HG02852 (cell line): ENCODE results near the gene ABCD4.
A peak's percentile ranks its signal among the peaks of the same experiment; 100 is the strongest.

ENCODE experiments used
- ATAC-seq: cut with Tn5 transposase; IDR thresholded peaks from one replicate; pipeline ENCODE4 v1.9.1; 2021; ENCODE audit warnings: mild to moderate bottlenecking, moderate library complexity; ENCODE audit not compliant: unreplicated experiment

ABCD4 gene

DNA sequence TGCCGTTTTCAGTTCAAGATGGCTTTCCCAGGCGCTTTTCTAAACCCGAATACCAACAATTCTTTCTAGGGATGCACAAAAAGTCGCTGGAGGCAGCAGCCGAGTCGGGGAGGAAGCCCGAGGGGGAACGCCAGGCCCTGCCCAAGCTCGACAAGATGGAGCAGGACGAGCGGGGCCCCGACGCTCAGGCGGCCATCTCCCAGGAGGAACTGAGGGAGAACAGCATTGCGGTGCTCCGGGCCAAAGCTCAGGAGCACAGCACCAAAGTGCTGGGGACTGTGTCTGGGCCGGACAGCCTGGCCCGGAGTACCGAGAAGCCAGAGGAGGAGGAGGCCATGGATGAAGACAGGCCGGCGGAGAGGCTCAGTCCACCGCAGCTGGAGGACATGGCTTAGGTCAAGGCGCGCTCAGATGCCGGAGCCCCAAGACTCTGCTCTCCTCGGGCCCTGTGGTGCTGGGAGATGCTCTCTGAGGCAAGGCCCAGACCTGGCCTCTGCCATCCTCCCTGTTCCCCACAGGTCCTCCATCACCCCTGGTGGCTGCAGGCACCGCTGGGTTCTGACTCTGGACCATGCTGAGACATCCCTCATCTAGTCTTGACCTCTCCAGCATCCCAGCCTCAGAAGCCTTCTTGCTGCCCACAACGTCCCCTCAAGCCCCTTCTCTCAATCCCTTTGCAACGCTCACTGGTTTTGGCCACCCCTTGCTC lies 42.1 kb downstream of the ABCD4 start:
- ATAC-seq, result no peak

DNA sequence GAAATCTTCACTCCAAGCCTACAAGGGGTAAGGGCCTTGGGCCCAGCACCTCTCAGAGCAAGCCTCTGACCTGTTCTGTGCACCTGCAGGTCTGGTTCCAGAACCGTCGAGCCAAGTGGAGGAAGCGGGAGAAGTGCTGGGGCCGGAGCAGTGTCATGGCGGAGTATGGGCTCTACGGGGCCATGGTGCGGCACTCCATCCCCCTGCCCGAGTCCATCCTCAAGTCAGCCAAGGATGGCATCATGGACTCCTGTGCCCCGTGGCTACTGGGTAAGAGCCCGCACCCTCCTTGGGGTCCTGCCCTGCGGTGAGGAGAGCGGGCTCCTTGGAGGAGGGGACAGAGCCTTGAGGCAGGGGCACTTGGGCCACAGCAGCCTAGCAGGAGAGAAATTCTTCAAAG lies 43.2 kb downstream of the ABCD4 start:
- no peak for ATAC-seq

DNA sequence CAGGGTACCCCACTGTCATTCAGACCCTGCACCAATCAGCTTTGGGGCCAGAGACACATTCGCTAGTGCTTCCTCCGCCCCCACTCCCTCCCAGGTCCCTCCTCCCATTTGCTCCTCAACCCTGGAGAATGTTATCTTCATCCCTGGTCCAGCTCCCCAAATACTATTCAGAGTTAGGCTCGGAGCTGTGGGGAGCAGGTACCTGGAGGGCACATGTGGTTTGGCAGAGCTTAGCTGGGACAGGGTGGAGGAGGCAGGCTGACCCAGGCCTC lies 44.0 kb downstream of the ABCD4 start:
- ATAC-seq, result no peak

DNA sequence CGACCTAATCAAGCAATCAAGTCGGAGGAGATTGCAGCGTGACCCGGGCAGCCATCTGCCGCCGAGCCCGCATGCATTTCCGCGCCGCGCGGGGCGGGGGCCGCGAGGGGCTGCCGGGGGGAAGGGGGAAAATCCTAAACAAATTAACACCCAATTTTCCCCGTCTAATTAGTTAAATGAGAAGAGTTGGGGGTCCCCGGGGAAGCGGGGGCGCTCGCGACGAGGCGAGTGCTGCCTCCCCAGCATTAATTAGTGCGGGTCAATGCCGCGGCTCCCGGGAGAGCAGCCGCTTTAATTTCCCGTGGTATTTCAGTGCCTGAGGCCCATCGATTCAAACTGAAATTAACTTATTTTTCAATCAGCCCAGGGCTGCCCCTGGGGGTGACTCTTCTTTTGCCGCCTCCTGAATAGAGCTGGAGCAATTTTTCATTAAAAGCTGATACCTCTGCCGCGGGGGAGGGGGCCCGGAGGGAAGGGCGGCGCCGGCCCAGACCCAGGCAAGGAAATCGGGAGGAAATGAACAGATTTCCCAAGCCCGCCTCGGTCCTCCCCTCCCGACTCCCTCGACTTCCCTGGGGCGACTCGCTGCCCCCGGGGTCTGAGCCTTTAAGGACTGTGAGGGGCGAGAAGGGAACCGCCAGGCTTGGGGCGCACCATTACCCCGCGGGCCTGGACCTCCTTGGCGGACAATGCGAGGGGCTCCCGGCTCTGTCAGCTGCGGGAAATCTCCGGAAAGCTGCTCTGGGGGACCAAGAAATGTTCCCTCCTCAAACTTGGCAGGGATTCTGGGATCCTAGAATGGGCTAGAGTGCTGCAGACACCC lies 44.6 kb downstream of the ABCD4 start:
- no peak for ATAC-seq

DNA sequence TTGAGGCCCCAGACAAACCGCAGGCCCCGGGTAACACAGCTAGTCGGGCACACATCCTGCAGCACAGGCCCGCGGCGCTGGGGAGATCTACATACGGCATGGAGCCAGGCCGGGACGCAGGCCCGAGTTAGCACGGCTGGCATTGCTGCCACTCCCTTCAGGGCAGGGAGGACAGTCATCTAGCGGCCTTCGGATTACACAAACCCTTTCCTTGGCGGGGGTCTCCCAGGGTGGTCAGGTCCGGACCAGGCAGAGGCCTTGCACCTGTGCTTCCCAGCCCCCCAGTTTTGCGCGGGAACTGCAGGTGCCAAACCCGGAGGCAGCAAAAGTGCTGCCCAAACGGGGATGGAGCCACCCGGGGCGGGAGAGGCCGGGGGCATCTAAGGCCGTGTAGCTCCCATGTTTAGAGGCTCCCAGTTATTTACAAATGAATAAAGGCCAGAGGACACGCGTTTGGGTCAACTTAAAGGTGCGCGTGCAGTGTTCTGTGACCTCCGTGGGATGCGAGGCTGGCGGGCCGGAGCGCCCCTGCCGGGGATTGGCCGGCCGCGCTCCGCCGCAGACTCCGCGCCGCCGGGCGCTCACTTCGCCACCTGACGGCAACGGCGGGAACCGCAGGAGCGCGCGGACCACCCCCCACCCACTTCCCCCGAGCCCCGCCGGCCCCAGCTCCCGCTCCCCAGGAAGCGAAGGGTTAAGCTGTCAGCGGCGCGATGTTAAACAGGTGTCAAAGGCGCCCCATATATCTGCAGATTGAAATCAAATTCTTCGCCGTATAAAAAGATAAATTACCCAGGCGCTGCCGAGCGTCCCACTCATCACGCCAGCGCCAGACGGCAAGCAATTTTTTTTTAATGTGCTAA lies 45.4 kb downstream of the ABCD4 start:
- peak; percentile 61 for ATAC-seq

DNA sequence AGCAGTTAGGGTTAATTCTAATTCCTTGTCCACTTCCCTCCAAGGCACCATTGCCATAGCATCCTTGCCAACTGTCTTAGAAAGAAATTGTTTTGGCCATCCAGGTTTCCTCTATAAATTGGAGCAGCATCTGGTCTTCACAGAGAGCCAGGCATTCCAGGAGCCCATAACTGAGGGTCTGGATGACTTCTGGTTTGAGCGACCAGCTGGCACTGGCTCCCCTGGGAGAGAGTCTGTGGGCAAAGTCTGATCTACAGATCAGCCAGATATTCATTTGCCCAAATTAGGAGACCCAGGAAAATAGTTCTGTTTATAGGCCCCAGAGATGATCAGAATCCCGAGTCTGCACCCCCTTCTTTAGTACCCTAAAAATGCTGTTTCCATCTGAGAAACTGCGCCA lies 47.5 kb downstream of the ABCD4 start:
- ATAC-seq, result no peak

DNA sequence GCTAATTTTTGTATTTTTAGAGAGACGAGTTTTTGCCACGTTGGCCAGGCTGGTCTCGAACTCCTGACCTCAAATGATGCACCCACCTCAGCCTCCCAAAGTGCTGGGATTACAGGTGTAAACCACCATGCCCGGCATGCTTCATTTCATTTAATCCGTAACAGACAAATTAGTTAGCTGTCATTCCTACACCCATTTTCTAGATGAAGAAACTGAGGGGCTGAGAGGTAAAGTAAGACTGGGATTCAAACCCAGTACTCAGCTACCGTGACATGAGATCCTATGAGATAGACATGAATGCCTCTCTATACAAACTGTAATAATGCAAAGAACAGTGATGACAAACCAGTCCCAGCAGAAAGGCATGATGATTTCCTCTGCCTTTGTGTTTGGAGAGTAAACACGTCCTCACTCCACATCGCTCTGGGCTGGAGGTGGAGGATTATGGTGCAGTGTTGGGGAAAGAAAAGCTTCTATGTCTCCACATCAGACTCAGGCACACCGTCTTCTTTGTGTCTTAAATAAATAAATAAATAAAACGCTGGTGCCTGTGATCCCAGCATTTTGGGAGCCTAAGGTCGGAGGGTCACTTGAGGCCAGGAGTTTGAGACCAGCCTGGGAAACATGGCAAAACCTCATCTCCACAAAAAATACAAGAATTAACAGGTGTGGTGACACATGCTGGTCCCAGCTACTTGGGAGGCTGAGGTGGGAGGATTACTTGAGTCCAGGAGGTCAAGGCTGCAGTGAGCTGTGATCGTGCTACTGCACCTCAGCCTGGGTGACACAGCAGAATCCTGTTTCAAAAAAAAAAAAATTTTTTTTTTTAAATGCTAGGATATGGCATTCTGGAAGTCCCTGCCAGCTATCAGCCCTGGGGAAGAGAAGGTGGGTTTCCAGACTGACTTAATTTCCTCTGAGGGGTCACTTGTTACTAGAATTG lies 53.0 kb downstream of the ABCD4 start:
- ATAC-seq, result no peak

DNA sequence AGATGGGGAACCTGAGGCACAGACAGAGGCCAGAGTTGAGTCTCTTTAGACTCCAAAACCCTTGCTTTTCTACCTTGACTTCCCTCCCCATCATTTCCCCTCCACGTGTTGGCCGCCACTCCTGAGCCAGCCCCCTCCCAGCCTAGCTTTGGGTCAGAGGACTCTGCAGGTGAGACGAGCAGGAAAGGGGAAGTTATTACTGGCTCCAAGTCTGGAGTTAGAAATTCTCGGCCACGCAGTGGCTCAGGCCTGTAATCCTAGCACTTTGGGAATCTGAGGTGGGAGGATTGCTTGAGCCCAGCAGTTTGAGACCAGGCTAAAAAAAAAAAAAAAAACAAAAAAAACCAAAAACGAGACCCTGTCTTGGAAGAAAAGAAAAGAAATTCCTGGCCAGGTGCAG lies 54.7 kb downstream of the ABCD4 start:
- ATAC-seq, result no peak

DNA sequence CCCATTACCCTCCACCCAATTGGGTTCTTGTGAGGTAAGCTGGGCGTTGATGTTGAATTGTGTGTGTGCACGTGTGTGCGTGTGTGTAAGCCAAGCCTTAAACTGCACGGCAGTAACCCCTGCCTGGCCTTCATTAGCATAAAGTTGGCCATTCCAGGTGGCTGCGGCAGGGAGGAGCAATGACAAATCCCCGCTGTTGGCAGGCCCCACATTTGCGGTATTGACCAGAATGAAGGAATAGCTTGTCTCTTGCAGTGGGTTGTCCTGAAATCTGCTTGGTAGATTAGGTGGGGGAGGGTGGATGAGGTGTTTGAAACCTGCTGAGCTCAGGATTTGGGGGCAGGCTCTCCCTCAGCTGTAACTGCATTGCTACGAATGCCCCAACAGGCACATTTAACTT lies 56.2 kb downstream of the ABCD4 start:
- no peak for ATAC-seq

DNA sequence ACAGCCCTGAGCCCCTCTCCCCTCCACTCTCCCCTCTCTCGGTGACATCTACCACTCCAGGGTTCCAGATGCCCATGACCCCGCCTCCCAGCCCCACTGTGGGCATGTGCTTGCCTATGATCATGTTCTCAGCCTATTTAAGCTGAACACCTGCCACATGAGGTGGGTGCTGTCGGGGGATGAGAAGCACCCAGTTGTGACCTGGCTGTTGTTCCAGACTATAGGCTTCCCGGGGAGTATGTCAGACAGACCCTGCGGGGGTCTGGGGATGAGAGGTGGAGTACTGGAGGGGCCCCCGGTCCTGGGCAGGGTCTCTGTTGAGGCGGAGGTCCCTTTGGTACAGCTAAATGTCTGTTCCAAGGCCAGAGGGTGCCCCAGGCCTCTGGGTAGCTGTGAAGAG lies 57.4 kb downstream of the ABCD4 start:
- ATAC-seq, result no peak

DNA sequence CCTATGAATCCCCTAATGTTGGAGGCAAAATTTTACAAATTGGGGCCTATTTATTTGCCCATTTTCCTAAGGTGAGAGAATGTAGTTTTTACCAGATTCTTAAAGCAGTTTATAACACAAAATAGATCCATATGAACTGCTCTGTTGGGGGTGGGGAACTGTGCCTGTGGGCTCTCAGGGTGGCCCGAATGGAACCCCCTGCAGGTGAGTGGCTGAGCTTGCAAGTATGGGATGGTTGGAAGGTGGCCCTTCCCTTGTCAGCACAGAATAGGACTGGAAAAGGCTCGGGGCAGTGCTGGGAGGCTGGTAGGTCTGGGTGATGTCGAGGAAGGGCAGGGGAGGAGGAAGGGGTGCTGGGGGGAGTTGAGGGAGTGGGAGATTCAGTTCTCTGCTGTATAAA lies 58.6 kb downstream of the ABCD4 start:
- ATAC-seq, result no peak

DNA sequence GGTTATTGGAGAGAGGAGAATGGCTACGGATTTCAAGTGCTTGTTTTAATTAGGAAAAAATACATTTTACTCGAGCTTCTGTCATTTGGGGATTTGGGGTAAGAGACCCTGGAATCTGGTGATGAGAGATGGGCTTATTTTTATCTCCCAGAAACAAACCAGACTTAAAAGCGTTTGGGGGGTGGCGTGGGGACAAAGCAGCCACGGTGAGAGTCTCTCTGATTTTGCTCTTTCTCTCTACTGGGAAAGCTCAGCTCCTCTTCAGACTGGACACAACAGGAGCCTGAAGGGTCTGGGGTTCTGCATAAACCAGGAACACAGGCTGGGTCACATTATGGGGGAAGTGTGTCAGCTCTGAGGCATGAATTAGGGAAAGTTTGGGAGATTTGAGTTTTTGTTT lies 59.7 kb downstream of the ABCD4 start:
- no peak for ATAC-seq

DNA sequence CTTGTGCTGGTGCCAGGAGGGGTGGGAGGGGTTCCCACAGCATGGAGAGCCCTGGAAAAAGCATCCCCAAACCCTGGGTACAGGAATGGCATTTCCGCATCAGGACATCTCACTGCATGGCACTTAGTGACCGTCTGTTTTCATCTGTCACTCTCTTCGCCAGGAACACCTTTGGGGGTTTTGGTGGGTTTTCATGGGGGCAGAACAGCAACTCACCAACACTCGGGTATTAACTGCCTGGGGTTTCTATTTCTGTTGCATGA lies 60.0 kb downstream of the ABCD4 start:
- ATAC-seq, result no peak

DNA sequence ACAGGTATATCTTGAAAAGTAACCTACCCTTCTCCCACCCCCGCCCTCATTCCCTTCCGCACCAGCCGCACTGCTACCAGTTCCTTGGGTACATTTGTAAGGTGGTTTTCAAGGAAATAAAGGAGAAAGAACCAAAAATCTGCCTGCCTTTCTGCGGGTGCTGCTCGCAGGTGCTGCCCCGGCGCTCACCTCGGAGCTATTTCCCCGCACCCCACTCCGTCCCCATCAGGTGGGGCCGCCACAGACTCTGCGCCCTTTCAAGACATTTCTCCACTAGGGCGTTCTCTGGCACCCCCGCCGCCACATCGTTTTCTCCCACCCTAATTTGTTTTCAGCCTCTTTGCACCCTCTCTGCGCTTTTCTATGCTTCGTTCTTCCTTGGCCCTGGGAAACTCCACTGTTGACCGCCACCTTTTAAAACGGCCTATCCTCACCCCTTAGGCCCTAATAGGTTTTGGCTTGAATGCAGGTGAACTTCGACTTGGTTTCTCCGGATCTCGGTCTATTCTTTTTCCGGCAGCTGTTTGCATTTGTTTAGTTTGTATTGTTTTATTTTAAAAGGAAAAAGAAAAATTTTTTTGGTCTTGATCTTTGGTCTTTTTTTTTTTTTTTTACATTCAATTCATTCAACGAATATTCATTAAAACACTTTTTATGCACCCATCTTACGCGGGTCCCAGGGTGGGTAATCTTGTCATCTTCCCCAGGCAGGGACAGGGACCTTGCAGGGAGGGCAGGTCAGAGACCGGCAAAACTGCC lies 60.5 kb downstream of the ABCD4 start:
- no peak for ATAC-seq

DNA sequence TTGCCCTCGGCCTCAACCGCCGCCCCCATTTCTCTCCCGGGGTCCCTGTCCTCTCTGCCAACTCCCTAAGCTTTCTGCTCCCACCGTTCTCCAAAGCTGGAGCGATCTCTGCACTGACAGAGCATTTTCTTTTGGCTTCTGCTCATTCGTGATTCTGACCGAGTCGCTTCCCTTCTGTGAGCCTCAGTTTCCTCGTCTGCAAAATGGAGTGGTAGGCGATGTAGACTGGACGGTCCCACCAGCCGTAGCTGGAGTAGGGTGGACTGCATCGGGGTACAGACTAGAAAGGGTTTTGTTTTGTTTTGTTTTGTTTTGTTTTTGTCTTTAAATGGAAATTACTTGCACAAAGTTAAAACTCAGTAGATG lies 61.1 kb downstream of the ABCD4 start:
- ATAC-seq, result no peak

DNA sequence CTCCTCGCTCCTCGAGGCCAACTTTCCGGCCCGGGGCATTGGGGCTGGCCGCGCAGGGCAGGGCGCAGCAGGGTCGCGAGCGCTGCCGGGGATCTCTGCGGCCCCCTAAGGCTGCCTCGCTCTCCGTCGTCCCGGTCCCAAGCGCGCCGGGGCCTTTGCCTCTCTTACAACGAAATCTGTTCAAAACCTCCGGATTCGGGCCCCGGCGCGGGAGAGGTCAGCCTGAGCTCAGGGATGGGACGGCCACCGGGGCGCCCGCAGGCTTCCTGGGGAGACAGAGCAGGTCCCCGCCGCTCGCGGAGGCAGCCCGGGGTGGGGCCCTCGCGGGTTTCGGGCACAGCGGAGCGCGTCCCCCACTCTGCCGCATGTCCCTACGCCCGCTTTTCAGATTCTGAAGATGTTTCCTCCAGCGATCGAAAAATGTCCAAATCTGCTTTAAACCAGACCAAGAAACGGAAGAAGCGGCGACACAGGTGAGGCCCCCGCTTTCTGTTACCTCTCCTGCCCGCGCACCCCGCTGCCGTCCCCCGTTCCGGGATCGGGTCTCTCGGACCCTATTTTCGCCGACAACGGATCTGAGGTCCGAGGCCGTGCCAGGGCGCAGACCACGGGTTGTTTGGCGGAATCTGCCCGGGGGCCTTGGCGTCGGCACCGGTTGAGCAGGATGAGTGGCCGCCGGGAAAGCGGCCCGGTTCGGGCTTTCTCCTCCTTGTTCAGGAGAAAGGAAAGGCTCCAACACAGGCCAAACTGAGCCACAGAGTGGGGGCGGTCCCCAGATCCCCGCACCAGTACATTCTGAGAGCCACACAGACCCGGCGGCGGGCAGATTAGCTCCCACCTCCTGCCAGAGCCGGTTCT lies 61.7 kb downstream of the ABCD4 start:
- no peak for ATAC-seq

DNA sequence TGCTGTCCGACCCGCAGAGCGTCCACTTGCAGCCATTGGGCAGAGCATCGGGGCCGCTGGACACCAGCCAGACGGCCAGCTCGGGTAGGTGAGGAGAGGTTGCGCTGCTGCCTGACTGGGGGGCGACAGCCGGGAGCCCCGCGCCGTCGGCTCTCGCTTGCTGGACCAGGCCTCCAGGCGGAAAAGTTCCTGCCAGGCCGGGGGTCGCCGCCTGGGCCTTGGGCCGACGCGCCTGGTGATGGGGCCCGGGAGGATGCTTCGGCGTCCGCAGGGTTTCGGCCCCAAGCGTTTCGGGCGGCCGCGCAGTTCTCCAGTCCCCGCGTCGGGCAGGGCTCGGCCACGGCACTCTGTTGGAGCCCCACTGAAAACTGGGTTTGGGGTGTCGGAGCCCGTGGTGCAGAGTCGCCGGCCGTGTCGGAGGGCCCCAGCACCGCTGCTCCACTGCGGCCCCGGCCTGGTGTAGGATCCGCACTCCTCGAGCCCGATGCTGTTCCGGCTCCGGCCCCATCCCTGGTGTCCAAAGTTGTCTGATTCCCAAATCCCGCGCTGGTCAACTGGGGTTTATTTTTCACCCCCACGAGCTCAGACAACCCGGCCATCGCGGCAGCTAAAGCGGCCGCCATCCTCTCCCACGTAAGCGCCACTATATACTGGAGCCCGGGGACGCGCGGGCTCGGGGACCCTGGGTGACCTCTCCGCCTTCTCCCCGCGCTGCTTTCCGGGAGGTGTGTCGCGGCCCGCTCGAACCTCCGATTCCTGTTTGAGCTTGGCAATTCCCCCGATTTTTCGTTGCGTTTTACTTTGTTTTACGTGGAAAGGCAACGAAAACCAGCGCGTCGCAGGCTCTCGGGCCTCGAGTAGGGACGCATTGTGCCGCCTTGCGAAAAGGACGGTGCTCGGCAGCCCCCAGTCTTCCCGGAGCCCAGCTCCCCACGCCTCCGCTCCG lies 62.6 kb downstream of the ABCD4 start:
- no peak for ATAC-seq
